DND-41 (cell line): ENCODE measurements around the gene YTHDF1.

ENCODE experiments used
- ATAC-seq: fragments of 200-7000 bp; cut with Tn5 transposase; 3 replicates; pipeline ENCODE4 v1.9.1; 2021; ENCODE audit warnings: low read depth; ENCODE audit not compliant: insufficient read depth
- DNase-seq: peaks from one replicate; pipeline ENCODE4 v3.0.0-alpha.2; 2020
- H2AFZ ChIP-seq: 2 replicates; pipeline ENCODE4 v1.6.0; 2012; ENCODE audit warnings: low read depth, low read length
- H3K27ac ChIP-seq: 2 replicates; pipeline ENCODE4 v1.5.1; 2012; ENCODE audit warnings: low read length, inconsistent platforms
- H3K27me3 ChIP-seq: fragments of 200-600 bp; sonication (generic); 2 replicates; pipeline ENCODE4 v1.6.0; 2012; ENCODE audit warnings: low read length, mild to moderate bottlenecking, inconsistent platforms; ENCODE audit not compliant: insufficient read depth, poor library complexity
- H3K36me3 ChIP-seq: 2 replicates; pipeline ENCODE4 v1.5.1; 2012; ENCODE audit warnings: low read length, inconsistent platforms; ENCODE audit not compliant: insufficient read depth
- H3K4me1 ChIP-seq: 2 replicates; pipeline ENCODE4 v1.5.1; 2012; ENCODE audit warnings: mild to moderate bottlenecking, low read length; ENCODE audit not compliant: insufficient read depth
- H3K4me2 ChIP-seq: 2 replicates; pipeline ENCODE4 v1.6.0; 2012; ENCODE audit warnings: mild to moderate bottlenecking, moderate library complexity, low read length, inconsistent platforms; ENCODE audit not compliant: insufficient read depth
- H3K4me3 ChIP-seq, 2 experiments: fragments of 200-600 bp in 1 of 2; shearing (Covaris generic) in 1 of 2; 2 replicates each; pipeline ENCODE4 v1.5.1; 2012 to 2016; ENCODE audit warnings: inconsistent platforms in 2 of 2, low read length in 2 of 2, mild to moderate bottlenecking in 2 of 2, low read depth in 1 of 2, moderate library complexity in 1 of 2
- H3K79me2 ChIP-seq: 2 replicates; pipeline ENCODE4 v1.6.0; 2012; ENCODE audit warnings: low read length, inconsistent platforms; ENCODE audit not compliant: insufficient read depth
- H3K9ac ChIP-seq: 2 replicates; pipeline ENCODE4 v1.6.0; 2012; ENCODE audit warnings: low read depth, mild to moderate bottlenecking, inconsistent platforms, low read length, moderate library complexity
- H3K9me3 ChIP-seq: 2 replicates; pipeline ENCODE4 v1.5.1; 2012; ENCODE audit warnings: low read length, moderate library complexity, mild to moderate bottlenecking, inconsistent platforms; ENCODE audit not compliant: insufficient read depth, severe bottlenecking
- H4K20me1 ChIP-seq: 2 replicates; pipeline ENCODE4 v1.6.0; 2012; ENCODE audit warnings: low read length; ENCODE audit not compliant: insufficient read depth
- CTCF ChIP-seq: IDR thresholded peaks from 2 replicates; pipeline ENCODE4 v1.5.1; 2012; ENCODE audit warnings: borderline replicate concordance, low read length, moderate library complexity, mild to moderate bottlenecking; ENCODE audit not compliant: poor library complexity, severe bottlenecking; ENCODE audit errors: extremely low read depth
- EZH2 ChIP-seq: IDR thresholded peaks from 3 replicates; pipeline ENCODE4 v1.6.1; 2012; ENCODE audit warnings: borderline replicate concordance, low read depth, mild to moderate bottlenecking, moderate library complexity, low read length, inconsistent platforms; ENCODE audit not compliant: severe bottlenecking

YTHDF1 gene

GRCh38 chr20:63238031-63238430 lies 22.1 kb upstream of the YTHDF1 start:
- H3K79me2 ChIP-seq: no peaks in the 10 kb centered on the region
- H3K9ac ChIP-seq: no peak overlapping the region
- no peak overlapping the region for H2AFZ ChIP-seq
- no peak overlapping the region for H3K4me3 ChIP-seq
- H3K27ac ChIP-seq: no peak overlapping the region
- peaks cover 12% of the 10 kb centered on the region for H3K27me3 ChIP-seq
- no peak for TF ChIP-seq EZH2
- TF ChIP-seq CTCF: no peak
- H4K20me1 ChIP-seq: peaks cover 19% of the 10 kb centered on the region
- H3K36me3 ChIP-seq: no peaks in the 10 kb centered on the region
- DNase-seq (no peak), ATAC-seq (no peak)
- H3K4me2 ChIP-seq: no peak overlapping the region
- no peaks in the 10 kb centered on the region for H3K9me3 ChIP-seq
- H3K4me1 ChIP-seq: no peaks in the 10 kb centered on the region

GRCh38 chr20:63236116-63236837 lies 20.3 kb upstream of the YTHDF1 start:
- no peak overlapping the region for H3K4me2 ChIP-seq
- H3K9me3 ChIP-seq: no peaks in the 10 kb centered on the region
- peaks cover 18% of the 10 kb centered on the region for H3K27me3 ChIP-seq
- peaks cover 16% of the 10 kb centered on the region for H4K20me1 ChIP-seq
- ATAC-seq: no peak
- TF ChIP-seq EZH2 (no peak), CTCF (no peak)
- H3K79me2 ChIP-seq: no peaks in the 10 kb centered on the region
- H3K27ac ChIP-seq: no peak overlapping the region
- no peaks in the 10 kb centered on the region for H3K4me1 ChIP-seq
- DNase-seq: no peak
- H2AFZ ChIP-seq: no peak overlapping the region
- no peak overlapping the region for H3K9ac ChIP-seq
- no peaks in the 10 kb centered on the region for H3K36me3 ChIP-seq
- H3K4me3 ChIP-seq: no peak overlapping the region

- H3K27ac ChIP-seq: no peak within 1 kb of the TSS
- no peaks in the 10 kb centered on the region for H3K36me3 ChIP-seq
- H3K27me3 ChIP-seq: peaks cover 20% of the 10 kb centered on the region
- no peaks in the 10 kb centered on the region for H3K4me1 ChIP-seq
- no peaks in the 10 kb centered on the region for H3K79me2 ChIP-seq
- no peak within 1 kb of the TSS for H3K9ac ChIP-seq
- H4K20me1 ChIP-seq: peaks cover 12% of the 10 kb centered on the region
- ATAC-seq: no peak
- DNase-seq: no peak
- no peak within 1 kb of the TSS for H3K4me3 ChIP-seq
- H3K4me2 ChIP-seq: no peak within 1 kb of the TSS
- H2AFZ ChIP-seq: no peak within 1 kb of the TSS
- no peak for TF ChIP-seq EZH2
- no peak for TF ChIP-seq CTCF
- H3K9me3 ChIP-seq: no peaks in the 10 kb centered on the region
These were observed 19.6 kb upstream of the YTHDF1 start, which contains the start of gene BIRC7 for GRCh38 chr20:63235399-63235983. BIRC7 (plus strand) TSS chr20:63235905; CDS start chr20:63236097, 192 bp downstream.
